Measurements from ENCODE around the gene PPP1R3G.

DNA sequence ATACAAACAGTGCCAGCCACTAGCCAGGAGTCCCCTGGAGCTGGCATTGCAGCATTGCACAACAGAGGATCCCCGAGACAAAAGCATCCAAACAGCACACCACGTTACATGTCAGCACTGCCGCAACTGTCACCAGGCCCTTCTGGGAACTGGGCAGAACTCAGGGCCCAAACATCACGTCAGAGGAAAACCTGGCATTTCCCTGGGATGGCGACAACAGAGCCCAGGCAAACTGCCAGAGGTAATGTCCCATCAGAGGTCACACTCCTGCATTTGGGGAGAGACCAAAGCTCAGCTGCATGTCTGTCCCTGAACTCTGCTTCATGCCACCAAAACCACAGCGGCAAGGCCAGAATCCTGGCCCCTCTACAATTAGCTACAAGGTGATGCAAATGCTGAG lies 36.3 kb downstream of the PPP1R3G start:
- TF ChIP-seq, protein P1, sequence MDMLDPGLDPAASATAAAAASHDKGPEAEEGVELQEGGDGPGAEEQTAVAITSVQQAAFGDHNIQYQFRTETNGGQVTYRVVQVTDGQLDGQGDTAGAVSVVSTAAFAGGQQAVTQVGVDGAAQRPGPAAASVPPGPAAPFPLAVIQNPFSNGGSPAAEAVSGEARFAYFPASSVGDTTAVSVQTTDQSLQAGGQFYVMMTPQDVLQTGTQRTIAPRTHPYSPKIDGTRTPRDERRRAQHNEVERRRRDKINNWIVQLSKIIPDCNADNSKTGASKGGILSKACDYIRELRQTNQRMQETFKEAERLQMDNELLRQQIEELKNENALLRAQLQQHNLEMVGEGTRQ (CRISPR knock-in tag; IDR thresholded peaks at IDR 0.05): no peak
- TF ChIP-seq, protein P2, sequence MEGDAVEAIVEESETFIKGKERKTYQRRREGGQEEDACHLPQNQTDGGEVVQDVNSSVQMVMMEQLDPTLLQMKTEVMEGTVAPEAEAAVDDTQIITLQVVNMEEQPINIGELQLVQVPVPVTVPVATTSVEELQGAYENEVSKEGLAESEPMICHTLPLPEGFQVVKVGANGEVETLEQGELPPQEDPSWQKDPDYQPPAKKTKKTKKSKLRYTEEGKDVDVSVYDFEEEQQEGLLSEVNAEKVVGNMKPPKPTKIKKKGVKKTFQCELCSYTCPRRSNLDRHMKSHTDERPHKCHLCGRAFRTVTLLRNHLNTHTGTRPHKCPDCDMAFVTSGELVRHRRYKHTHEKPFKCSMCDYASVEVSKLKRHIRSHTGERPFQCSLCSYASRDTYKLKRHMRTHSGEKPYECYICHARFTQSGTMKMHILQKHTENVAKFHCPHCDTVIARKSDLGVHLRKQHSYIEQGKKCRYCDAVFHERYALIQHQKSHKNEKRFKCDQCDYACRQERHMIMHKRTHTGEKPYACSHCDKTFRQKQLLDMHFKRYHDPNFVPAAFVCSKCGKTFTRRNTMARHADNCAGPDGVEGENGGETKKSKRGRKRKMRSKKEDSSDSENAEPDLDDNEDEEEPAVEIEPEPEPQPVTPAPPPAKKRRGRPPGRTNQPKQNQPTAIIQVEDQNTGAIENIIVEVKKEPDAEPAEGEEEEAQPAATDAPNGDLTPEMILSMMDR (IDR thresholded peaks at IDR 0.05): no peak
- TF ChIP-seq NFE2L1 (CRISPR knock-in tag; IDR thresholded peaks at IDR 0.05) (no peak), NR2C2 (CRISPR knock-in tag; IDR thresholded peaks at IDR 0.05) (no peak), ZBTB21 (CRISPR knock-in tag; IDR thresholded peaks at IDR 0.05; ENCODE audit: borderline replicate concordance) (no peak), ELF4 (CRISPR knock-in tag; IDR thresholded peaks at IDR 0.05; ENCODE audit: low read depth) (no peak), SP1 (CRISPR knock-in tag; conservative IDR thresholded peaks at IDR 0.05) (no peak)
